ENCODE measurements around the gene WDSUB1. TPM values are rescaled to one million over a fixed set of nuclear protein-coding genes. Genes with fewer than 3 reads are reported as not detected.

Gene WDSUB1
- total and polyA plus RNA-seq, 9 of the 15 experiments (the other 6 are each of a cell fraction or from before 2014, with no cell fraction given), result 5.2 to 13.7 (median 9.4) TPM

- TF ChIP-seq, protein P1, sequence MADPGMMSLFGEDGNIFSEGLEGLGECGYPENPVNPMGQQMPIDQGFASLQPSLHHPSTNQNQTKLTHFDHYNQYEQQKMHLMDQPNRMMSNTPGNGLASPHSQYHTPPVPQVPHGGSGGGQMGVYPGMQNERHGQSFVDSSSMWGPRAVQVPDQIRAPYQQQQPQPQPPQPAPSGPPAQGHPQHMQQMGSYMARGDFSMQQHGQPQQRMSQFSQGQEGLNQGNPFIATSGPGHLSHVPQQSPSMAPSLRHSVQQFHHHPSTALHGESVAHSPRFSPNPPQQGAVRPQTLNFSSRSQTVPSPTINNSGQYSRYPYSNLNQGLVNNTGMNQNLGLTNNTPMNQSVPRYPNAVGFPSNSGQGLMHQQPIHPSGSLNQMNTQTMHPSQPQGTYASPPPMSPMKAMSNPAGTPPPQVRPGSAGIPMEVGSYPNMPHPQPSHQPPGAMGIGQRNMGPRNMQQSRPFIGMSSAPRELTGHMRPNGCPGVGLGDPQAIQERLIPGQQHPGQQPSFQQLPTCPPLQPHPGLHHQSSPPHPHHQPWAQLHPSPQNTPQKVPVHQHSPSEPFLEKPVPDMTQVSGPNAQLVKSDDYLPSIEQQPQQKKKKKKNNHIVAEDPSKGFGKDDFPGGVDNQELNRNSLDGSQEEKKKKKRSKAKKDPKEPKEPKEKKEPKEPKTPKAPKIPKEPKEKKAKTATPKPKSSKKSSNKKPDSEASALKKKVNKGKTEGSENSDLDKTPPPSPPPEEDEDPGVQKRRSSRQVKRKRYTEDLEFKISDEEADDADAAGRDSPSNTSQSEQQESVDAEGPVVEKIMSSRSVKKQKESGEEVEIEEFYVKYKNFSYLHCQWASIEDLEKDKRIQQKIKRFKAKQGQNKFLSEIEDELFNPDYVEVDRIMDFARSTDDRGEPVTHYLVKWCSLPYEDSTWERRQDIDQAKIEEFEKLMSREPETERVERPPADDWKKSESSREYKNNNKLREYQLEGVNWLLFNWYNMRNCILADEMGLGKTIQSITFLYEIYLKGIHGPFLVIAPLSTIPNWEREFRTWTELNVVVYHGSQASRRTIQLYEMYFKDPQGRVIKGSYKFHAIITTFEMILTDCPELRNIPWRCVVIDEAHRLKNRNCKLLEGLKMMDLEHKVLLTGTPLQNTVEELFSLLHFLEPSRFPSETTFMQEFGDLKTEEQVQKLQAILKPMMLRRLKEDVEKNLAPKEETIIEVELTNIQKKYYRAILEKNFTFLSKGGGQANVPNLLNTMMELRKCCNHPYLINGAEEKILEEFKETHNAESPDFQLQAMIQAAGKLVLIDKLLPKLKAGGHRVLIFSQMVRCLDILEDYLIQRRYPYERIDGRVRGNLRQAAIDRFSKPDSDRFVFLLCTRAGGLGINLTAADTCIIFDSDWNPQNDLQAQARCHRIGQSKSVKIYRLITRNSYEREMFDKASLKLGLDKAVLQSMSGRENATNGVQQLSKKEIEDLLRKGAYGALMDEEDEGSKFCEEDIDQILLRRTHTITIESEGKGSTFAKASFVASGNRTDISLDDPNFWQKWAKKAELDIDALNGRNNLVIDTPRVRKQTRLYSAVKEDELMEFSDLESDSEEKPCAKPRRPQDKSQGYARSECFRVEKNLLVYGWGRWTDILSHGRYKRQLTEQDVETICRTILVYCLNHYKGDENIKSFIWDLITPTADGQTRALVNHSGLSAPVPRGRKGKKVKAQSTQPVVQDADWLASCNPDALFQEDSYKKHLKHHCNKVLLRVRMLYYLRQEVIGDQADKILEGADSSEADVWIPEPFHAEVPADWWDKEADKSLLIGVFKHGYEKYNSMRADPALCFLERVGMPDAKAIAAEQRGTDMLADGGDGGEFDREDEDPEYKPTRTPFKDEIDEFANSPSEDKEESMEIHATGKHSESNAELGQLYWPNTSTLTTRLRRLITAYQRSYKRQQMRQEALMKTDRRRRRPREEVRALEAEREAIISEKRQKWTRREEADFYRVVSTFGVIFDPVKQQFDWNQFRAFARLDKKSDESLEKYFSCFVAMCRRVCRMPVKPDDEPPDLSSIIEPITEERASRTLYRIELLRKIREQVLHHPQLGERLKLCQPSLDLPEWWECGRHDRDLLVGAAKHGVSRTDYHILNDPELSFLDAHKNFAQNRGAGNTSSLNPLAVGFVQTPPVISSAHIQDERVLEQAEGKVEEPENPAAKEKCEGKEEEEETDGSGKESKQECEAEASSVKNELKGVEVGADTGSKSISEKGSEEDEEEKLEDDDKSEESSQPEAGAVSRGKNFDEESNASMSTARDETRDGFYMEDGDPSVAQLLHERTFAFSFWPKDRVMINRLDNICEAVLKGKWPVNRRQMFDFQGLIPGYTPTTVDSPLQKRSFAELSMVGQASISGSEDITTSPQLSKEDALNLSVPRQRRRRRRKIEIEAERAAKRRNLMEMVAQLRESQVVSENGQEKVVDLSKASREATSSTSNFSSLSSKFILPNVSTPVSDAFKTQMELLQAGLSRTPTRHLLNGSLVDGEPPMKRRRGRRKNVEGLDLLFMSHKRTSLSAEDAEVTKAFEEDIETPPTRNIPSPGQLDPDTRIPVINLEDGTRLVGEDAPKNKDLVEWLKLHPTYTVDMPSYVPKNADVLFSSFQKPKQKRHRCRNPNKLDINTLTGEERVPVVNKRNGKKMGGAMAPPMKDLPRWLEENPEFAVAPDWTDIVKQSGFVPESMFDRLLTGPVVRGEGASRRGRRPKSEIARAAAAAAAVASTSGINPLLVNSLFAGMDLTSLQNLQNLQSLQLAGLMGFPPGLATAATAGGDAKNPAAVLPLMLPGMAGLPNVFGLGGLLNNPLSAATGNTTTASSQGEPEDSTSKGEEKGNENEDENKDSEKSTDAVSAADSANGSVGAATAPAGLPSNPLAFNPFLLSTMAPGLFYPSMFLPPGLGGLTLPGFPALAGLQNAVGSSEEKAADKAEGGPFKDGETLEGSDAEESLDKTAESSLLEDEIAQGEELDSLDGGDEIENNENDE (IDR thresholded peaks at IDR 0.05; ENCODE audit: low read depth, low read length), result no peak
- TF ChIP-seq, protein P2, sequence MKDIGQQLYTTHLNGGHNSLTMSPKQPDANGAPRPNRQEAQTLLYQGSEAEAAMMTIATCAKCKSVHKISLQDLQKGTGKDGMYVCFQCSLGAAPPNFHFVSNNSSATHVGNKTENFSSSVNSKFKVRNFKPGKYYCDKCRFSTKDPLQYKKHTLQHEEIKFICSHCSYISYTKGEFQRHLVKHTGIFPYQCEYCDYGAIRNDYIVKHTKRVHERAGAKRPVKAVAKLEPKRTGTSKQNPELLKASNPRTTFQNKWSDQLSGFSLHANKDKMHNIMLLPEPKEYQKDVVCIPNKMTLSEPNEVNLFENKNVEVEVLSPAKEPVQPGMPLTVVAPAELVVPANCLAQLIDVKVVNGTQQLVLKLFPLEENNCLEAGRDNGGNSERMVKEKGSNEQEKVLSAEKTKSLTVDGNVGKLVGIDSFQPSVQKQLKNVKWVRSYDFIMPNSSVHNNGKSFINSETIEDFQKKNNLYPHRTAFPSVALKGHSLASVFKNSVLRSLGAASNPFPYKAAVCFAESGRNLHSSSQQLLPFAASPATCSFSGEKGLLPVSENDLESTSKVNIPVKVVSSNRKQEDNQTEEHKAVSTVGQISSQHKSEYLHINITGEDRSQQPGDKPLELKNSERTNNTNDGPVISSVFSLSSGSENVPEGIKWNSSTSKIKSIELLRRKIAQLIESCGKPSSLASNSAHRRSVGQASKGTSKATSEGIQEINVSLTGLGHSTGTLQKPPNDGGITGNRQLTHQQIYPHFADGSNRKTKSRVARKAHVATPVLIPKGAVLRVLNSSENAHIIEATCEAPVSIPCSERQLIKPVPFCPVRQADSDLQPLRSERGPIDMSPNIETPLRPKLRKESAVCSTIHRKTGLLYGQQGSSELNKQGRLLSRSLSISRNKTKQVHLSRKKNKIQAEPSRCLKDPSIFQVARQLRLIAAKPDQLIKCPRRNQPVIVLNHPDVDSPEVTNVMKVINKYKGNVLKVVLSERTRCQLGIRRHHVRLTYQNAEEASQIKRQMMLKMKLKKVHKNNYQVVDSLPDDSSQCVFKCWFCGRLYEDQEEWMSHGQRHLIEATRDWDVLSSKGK (CRISPR knock-in tag; IDR thresholded peaks at IDR 0.05), result no peak
- TF ChIP-seq POLR3A (IDR thresholded peaks at IDR 0.05; ENCODE audit: borderline replicate concordance, extremely low read depth, insufficient read depth, insufficient read length) (no peak), ETS2 (tag; IDR thresholded peaks at IDR 0.05; ENCODE audit: borderline replicate concordance, poor library complexity, severe bottlenecking) (no peak), HNRNPH1 (optimal IDR thresholded peaks at IDR 0.05; ENCODE audit: low read depth, low read length) (no peak), SIX5 (IDR thresholded peaks at IDR 0.05; ENCODE audit: borderline replicate concordance in 1 of 2, insufficient read depth in 1 of 2, low read depth in 1 of 2, low read length in 2 of 2) (no peak)
- TF ChIP-seq, protein P3, sequence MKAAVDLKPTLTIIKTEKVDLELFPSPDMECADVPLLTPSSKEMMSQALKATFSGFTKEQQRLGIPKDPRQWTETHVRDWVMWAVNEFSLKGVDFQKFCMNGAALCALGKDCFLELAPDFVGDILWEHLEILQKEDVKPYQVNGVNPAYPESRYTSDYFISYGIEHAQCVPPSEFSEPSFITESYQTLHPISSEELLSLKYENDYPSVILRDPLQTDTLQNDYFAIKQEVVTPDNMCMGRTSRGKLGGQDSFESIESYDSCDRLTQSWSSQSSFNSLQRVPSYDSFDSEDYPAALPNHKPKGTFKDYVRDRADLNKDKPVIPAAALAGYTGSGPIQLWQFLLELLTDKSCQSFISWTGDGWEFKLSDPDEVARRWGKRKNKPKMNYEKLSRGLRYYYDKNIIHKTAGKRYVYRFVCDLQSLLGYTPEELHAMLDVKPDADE (conservative IDR thresholded peaks at IDR 0.05; ENCODE audit: control insufficient read depth, low read depth, low read length), result no peak
These were observed 3.9 kb upstream of the WDSUB1 start (continued) for GRCh38 chr2:159290289-159290907.

Measured in K562 (cell line).